Cardiac ventricle fibroblast (primary cell): ENCODE results near the gene BMP15. TPM values are rescaled to one million over a fixed set of nuclear protein-coding genes. Genes with fewer than 3 reads are reported as not detected.

Experiments used
- total RNA-seq: library from RNA; depleted of rRNA; stranded (reverse); fragments of >200 nt; gene quantifications from 2 replicates; pipeline ENCODE4 v1.2.3, GENCODE V29; 2015

Gene BMP15
- not detected in 2 replicates for total RNA-seq

DNA sequence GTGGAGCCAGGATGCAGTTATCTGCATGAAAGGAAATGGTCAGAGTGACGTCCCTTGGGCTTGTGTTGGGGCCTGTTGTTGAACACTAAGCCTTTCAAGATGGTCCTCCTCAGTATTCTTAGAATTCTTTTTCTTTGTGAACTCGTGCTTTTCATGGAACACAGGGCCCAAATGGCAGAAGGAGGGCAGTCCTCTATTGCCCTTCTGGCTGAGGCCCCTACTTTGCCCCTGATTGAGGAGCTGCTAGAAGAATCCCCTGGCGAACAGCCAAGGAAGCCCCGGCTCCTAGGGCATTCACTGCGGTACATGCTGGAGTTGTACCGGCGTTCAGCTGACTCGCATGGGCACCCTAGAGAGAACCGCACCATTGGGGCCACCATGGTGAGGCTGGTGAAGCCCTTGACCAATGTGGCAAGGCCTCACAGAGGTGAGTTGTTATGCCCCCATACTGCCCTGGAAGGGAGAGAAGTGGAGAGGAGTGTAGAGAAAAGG is at the start of gene BMP15:
TSS of gene BMP15 (plus strand) at position 51 of the 492 bp plus-strand sequence. CDS start at position 100, 49 bp downstream.

Other genes with a start within 250 kb of the BMP15 start
- gene SHROOM4, start 96.5 kb upstream of the BMP15 start, total RNA-seq = 2.5 and 3.2 TPM in 2 replicates